Head of caudate nucleus (tissue), 42 donors: ENCODE measurements around the gene FAM50A.
A peak's percentile ranks its signal among the peaks of the same experiment; 100 is the strongest.

ENCODE experiments used
- DNase-seq, 42 donors: peaks; one replicate each; pipeline versions ENCODE4 v3.0.0 to v3.0.0-alpha.2; 2020 to 2021; ENCODE audit warnings: mixed read lengths in 7 of 42
- intact Hi-C: fragments of 100-400 bp; cut with DNase I; formaldehyde crosslinking; loops from one replicate; pipeline ENCODE4 v1.15.0; 2022

FAM50A gene

DNA sequence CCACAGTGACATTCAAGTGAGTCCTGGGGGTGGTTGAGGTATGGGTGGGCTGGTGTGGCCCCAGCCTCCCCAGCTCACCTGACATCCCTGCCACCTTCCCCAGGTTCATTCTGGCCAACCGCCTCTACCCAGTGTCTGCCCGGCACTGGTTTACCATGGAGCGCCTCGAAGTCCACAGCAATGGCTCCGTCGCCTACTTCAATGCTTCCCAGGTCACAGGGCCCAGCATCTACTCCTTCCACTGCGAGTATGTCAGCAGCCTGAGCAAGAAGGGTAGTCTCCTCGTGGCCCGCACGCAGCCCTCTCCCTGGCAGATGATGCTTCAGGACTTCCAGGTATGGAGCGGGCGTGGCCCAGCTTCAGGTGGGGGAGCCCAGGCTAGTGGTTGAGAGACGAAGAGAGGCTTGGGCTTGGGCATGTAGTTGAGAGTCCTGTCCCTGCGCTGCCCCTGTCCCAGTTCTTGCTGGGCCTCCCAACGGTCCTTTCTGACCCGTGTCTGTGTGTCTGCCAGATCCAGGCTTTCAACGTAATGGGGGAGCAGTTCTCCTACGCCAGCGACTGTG lies 8.7 kb upstream of the FAM50A start:
- intact Hi-C loops: no loop called here
- DNase-seq: no peak

- DNase-seq: peak in 21 of 42 donors; percentile 14 to 63 (median 47)
- intact Hi-C loops: no loop called here
Measured at GRCh38 chrX:154436374-154436982, 7.5 kb upstream of the FAM50A start.

DNA sequence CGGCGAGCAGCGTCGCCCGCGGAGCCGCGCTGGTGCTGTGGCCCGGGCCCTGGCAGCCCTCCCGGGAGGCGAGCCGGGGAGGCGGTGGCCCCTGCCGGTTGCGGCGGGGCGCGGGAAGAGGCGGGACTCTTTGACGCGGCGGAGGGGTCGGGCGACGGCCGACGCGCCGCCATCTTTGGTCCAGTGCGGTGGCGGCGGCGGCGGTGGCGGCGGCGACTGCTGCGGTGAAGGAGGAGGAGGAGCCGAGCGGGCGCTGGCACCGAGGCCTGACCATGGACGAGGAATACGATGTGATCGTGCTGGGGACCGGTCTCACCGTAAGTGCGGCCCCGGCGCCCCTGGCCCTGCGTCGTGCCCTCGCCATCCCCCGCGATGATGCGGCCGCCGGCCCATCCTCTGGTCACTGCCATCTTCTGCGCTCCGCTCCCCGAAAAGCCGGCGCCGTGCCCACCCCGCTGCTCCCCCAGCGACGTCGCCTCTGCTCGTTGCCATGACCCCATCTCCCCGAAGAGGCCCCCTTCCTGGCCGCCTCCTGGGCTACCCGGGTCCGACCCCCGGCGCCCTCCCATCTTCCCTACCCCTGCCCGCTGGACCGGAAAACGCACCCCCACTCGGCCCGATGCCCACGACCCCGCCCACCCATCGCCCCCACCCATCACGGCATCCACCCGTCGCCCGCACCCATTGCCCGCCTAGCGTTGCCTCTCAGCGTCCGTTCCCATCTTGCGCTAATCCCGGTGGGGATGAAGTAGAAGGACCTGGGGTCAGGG lies 6.8 kb upstream of the FAM50A start, which contains the start of gene GDI1:
TSS of gene GDI1 (plus strand) at position 172 of the 770 bp plus-strand sequence. CDS start at position 273, 101 bp downstream.
- DNase-seq: peak in 29 of 42 donors; percentile 29 to 77 (median 54)

GRCh38 chrX:154437971-154438893 lies 5.7 kb upstream of the FAM50A start:
- DNase-seq: no peak

More for the DNA sequence above, 6.8 kb upstream of the FAM50A start, which contains the start of gene GDI1:
- intact Hi-C loops: no loop called here

DNA sequence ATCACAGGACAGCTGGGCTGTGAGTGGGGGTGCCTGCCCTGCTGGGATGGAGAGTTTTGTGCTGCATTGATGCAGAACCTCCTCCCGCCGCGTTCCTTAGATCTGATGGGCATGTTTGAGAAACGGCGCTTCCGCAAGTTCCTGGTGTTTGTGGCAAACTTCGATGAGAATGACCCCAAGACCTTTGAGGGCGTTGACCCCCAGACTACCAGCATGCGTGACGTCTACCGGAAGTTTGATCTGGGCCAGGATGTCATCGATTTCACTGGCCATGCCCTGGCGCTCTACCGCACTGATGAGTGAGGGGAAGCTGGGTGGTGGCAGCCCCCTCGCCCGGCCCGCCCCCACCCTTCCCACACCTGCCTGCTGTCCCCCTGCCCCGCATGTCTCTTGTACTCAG lies 4.1 kb upstream of the FAM50A start:
- no peak for DNase-seq
- intact Hi-C loops: no loop called here

More at GRCh38 chrX:154437971-154438893, 5.7 kb upstream of the FAM50A start:
- intact Hi-C loops: no loop called here

- intact Hi-C loops: no loop called here
Measured at GRCh38 chrX:154440623-154441357, 3.2 kb upstream of the FAM50A start.

DNA sequence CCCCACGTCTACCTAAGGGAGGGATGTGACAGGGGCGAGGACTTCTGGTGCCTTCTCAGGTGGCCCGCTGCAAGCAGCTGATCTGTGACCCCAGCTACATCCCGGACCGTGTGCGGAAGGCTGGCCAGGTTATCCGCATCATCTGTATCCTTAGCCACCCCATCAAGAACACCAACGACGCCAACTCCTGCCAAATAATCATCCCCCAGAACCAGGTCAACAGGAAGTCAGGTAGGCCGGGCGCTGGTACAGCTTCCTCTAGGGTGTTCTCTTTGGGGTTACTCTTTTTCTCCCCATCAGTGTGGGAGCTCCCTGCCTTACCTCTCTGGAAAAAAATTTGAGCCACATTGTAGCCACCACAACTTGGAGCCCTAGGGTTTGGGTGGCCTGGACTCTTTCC lies 2.4 kb upstream of the FAM50A start:
- intact Hi-C loops: no loop called here
- no peak for DNase-seq

More at GRCh38 chrX:154440623-154441357, 3.2 kb upstream of the FAM50A start:
- peak in 7 of 42 donors; percentile 30 to 59 (median 41) for DNase-seq

GRCh38 chrX:154441984-154442707 lies 1.8 kb upstream of the FAM50A start:
- intact Hi-C loops: no loop called here
- no peak for DNase-seq

GRCh38 chrX:154443479-154443910 lies 446 bp upstream of the FAM50A start:
- intact Hi-C loops: no loop called here

GRCh38 chrX:154444755-154445246 lies 860 bp downstream of the FAM50A start:
- intact Hi-C loops: no loop called here
- DNase-seq: no peak

More at GRCh38 chrX:154443479-154443910, 446 bp upstream of the FAM50A start:
- DNase-seq: peak in 2 of 42 donors; percentile 25 to 43

DNA sequence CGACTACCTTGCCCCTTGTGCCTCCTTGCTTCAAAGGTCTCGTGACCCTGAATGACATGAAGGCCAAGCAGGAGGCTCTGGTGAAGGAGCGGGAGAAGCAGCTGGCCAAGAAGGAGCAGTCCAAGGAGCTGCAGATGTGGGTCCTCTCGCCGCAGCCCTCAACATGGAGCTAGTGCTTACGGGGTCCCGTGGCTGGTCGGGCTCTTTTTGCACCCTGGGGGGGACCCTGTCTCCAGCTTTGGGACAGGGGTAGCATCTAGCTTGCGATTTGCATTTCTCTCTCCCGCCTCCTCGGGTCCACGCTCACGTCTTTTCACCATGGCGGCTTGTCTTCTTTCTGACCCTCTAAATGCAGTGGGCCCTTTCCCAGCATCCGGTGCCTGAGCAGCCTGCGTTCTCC lies 1.8 kb downstream of the FAM50A start:
- no peak for DNase-seq
- intact Hi-C loops: no loop called here

DNA sequence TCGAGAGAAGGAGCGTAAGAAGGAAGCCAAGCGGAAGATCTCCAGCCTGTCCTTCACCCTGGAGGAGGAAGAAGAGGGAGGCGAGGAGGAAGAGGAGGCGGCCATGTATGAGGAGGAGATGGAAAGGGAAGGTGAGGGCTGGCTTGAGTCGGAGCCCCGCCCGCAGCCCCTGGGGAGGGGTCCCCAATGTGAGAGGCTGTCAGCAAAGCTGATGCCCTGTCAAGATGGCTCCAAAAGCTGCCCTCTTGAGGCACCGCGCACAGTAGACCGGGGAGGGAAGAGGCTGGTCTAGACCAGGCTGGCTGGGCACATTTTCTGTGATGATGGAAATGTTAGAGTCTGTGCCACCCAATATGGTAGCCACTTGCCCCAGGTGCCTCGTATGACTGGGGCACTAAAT lies 2.5 kb downstream of the FAM50A start:
- DNase-seq: no peak
- intact Hi-C loops: no loop called here

DNA sequence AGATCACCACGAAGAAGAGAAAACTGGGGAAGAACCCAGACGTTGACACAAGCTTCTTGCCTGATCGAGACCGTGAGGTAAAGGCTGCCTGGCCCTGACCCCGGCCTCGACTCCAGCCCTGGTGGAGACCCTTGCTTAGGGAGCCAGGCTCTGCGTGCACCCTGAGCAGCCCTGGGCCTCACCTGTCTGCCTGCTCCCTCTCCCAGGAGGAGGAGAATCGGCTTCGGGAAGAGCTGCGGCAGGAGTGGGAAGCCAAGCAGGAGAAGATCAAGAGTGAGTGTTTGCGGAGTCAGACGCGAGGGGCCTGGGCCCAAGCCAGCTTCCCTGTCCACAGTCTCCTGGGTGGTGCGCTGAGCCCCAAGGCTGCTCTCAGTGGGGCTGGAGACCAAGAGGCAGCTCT lies 4.5 kb downstream of the FAM50A start:
- intact Hi-C loops: no loop called here
- DNase-seq: no peak

GRCh38 chrX:154449618-154450017 lies 5.7 kb downstream of the FAM50A start:
- intact Hi-C loops: no loop called here
- no peak for DNase-seq

DNA sequence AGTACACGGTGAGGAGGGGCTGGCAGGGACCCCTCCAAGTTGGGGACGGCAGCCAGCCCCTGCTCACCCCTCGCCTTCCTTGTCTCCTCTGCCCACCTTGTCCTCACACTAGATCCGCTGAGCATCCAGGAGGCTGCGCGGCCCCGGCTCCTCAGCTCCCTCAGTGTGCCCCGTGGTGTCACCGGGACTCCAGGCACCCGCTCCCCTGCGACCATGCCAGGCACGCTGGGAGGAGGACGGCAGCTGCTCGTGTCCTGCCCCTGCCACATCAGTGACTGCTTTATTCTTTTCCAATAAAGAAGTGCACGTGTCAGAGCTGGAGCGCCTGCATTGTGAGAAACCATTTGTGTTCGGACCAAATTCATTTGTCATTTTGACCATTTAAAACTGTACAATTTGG lies 6.4 kb downstream of the FAM50A start:
- intact Hi-C loops: no loop called here
- DNase-seq: peak in 18 of 42 donors; percentile 22 to 71 (median 49)

GRCh38 chrX:154452823-154453222 lies 8.9 kb downstream of the FAM50A start:
- intact Hi-C loops: no loop called here
- DNase-seq: peak in 33 of 42 donors; percentile 38 to 76 (median 54)

GRCh38 chrX:154457491-154458115 lies 13.7 kb downstream of the FAM50A start:
- DNase-seq: peak in 20 of 42 donors; percentile 18 to 57 (median 40)
- intact Hi-C loops: no loop called here
